ENCODE data around the gene PHF12.

Gene PHF12
- 88.1 to 107 reads per million in 2 donors for total RNA-seq

- peak; percentile 97 for DNase-seq
These were observed at the start of gene PHF12 for GRCh38 chr17:28951428-28951990. TSS of gene PHF12 (minus strand) at chr17:28951518. CDS start at chr17:28950960, 558 bp downstream.

- no peak for DNase-seq
These were observed 49.7 kb upstream of the PHF12 start for GRCh38 chr17:29000973-29001372.

DNA sequence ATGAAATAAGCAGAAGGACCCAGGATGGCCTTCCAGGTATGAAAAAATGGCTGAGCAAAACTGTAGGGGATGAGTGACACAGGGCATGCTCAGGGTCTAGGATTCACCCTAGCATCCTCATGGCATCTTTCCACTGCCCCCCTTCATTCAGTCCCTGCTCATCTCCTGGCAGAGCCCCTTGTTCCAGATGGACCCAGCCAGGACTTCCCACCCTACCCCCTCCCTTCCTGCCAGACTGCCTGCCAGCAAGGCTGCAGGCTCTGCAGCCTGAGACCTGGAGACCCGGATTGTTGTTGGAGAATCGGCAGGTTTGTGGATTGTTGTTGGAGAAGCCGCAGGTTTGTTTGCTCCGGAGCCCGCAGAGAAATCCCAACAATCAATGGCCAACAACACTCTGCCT, 47.9 kb upstream of the PHF12 start:
- no peak for DNase-seq

DNA sequence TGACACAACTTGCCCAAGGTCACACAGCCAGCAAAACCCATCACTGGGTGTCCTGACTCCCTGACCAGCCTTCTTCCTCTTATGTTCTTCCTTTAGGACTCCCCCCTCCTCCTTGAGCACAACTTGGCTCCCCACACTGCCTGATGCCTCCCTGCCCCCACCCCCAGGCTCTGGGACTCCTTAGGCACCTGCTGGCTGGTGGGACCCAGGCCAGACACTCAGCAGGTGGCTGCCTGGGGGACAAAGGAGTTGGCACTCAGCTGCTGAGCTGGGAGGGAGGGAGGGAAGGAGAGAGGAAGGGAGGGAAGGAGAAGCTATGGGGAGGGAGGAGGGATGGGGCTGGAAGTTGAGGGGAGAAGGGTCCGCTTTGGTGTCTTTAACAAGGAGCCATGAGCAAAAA, 46.5 kb upstream of the PHF12 start:
- no peak for DNase-seq

- no peak for DNase-seq
These were observed 45.3 kb upstream of the PHF12 start for GRCh38 chr17:28996554-28997096.

DNA sequence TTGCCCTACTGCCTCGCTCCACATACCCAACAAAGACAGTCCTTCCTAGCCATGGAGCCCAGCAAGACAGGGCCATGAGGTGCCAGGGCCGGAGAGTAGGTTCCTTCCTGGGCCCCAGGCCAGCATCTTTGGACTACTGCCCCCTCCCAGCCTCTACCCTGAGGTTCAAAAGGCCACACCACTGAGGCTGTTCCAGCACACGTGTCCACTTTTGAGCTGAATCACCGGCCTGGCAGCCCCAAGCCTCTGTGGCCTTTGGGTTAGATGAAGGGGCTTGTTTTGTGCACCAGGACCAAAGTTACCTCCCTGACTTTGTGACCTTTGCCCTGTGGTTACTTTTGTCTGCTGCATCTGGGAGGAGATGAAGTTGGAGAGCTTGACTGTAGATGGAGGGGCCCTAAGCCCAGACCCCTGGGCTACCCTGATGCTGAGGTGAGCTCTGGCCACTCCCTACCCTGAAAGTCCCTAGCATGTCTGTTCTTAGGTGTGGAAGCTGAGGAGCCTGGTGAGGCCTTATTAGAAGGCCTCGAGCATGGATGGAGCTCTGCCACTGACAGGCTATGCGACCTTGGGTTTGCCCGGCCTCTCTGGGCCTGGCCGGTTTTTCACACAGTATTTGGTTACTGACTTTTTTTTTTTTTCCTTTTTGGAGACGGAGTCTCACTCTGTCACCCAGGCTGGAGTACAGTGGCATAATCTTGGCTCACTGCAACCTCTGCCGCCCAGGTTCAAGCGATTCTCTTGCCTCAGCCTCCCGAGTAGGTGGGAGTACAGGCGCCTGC, 42.5 kb upstream of the PHF12 start:
- DNase-seq, result no peak

- no peak for DNase-seq
These were observed 41.6 kb upstream of the PHF12 start for GRCh38 chr17:28992625-28993600.

DNA sequence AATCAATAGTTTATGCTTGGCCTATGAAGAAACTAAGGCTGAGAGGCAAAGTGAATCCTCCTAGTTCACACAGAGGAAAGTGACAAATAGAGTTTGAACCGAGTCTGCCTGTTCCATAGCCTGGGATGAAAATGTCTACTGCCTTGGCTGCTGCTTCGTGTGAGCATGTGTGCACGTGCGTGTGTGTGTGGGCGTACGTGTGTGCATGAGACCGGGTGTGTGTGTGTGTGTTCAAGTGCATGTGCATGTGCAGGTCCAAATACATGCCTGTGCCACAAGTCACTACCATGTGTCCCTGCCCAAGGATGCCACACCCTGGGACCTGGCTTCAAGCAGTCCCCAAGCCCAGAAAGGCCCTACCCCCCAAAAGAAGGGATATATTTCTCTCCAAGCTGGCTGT, 40.9 kb upstream of the PHF12 start:
- no peak for DNase-seq

DNA sequence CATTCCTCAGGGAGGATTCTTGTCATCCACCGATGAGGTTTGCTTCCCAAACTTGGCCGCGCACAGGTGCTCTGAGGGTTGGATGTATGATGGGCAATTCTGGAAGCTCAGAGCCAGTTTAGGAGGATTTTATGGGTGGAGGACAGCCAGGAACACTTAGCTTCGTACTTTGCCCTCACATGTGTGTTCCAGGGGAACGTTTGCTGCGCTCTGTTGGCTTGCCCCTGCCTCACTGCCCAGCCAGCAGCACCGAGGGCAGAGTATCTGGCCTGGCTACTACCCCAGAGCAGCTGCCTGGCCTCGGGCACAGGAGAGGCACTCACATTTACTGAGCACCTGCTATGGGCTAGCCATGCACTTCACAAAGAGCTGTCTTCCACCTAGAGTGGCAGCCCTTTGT, 40.5 kb upstream of the PHF12 start:
- DNase-seq, result no peak

GRCh38 chr17:28989028-28989427, 37.7 kb upstream of the PHF12 start:
- DNase-seq, result no peak

GRCh38 chr17:28988475-28988874, 37.2 kb upstream of the PHF12 start:
- no peak for DNase-seq

DNA sequence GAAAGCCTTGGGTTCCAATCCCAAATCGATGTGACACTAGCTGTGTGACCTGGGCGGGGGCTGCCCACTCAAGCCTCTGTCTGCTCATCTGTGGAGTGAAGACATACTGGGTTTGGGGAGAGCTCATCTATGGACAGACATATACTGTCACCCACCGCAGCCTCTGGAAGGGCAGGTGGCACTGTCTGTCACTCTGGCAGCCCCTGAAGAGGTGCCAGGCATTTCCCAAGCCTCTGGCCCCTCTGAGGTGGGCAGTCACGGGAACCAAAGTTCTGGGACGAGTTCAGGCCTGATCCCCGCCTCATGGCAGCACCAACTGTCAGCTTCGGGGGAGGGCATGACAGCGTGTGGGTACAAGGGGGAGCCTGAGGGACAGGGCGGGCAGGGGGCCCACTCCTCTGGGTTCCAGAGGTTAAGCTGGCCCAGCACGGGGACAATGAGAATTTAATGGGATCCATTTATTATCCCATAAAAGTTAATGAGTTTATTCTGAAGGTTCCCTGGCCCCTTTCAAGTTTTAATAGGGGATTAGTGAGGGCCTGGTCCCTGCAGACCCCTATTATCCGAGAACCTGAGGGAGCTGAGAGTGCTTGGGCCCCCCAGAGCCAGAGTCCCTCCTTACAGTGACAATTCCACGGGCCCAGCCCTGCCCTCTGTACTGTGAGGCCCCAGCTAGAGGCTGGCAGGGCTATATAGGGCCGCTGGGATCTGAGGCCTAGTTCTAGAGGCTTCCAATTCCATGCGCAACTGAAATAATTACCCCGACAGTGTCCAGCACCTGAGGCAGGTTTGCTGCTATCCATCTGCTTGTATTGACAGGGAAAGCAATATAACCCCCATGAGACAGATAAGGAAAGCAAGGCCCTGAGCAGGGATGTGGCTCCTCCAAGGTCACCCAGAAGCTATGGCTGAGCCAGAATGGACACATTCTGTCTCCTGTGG, 35.7 kb upstream of the PHF12 start:
- no peak for DNase-seq

- DNase-seq, result no peak
These were observed 34.8 kb upstream of the PHF12 start for GRCh38 chr17:28985950-28986713.

DNA sequence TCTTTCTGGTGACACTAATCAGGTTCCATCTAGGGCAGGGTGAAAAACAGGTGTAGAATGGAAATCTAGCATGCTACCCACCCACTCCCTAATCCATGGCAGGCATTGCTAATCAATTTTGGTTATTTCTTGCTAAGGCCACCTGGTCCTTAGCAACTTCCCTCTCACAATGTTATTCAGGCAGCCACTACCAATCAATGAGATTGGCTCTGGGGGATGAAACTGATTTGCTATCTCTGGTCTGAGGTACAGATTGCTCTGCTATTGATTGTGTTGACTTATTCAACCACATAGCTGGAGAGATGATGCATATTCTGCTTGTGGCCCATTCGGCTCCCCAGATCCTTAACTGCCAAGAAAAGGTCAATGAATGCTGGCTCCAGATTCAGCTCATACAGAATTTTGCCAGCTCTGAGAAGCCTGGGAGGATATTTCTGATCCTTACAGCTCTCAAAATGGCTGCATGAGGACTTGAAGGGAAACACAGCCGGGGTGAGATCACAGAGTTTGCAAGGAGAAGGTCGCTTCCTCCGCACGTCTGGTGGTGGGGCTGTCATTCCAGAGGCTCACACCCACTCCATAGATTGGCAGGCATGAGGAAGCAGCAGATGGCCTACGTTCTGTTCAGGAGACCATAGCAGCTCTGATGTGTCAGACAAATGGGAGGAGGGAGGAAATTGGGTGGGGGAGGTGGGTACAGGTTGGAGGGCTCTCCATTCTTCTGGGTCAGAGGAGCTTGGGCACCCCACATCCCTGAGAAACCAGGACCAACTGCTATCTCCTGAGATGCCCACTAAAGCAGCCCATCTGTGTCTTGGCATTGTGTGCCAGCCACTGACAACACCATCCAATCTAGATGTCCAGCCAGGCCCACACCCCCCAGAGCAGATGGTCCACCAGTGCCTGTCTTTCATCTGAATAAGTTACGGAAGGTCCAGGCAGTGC, 32.2 kb upstream of the PHF12 start:
- no peak for DNase-seq

DNA sequence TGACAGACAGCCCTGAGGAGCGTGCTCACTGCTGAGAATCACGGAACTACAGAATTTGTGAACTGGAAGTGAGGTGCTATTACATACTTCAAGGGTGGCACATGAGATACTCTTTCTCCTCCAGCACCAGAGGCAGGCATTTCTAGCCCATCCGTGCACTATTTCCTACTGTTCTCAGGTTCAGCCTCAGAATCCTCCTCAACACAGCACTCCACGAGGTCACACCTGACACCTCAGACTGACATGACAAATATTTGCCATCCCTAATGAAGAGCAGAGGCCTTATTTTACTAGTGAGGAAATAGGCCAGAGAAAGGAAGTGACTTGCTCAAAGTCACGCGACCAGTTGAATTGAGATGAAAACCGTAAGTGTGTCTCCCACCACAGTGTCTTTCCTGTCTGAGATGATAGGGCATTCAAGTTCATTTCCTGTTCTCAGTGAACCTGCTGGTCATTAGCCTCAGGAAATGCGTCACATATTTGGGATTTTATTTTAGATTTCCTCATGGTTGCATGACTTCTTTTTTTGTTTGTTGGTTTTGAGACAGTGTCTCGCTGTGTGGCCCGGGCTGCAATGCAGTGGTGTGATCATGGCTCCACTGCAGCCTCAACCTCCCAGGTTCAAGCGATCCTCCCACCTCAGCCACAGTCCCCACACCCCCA, 30.9 kb upstream of the PHF12 start:
- DNase-seq, result peak; percentile 26

DNA sequence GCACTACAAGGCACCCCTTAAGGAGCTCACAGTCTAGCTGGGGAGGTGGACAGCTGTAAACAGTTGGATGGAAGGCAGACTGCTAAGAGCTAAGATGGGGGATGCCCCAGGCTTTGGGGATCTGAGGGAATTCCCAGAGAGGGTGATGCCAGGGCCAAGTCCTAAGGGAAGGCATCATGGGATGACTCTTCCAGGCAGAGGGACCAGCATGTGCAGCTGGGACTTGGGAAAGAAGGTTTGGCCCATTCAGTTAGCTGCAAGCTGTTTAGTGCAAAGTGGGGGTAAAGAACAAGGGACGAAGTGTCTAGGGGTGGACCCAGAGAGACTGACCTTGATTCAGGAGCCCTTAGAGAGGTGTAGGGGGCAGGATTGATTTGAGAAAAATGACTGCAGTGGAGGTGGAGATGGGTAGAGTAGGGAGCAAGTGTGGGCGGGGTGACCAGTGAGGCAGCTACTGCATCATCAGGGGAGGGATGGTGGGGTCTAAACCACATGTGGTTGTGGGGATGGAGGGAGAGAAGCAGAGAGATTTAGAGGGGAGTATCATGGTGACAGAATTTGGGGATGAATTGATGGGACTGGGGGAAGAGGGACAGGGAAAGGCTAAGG, 27.1 kb upstream of the PHF12 start:
- DNase-seq, result no peak

DNA sequence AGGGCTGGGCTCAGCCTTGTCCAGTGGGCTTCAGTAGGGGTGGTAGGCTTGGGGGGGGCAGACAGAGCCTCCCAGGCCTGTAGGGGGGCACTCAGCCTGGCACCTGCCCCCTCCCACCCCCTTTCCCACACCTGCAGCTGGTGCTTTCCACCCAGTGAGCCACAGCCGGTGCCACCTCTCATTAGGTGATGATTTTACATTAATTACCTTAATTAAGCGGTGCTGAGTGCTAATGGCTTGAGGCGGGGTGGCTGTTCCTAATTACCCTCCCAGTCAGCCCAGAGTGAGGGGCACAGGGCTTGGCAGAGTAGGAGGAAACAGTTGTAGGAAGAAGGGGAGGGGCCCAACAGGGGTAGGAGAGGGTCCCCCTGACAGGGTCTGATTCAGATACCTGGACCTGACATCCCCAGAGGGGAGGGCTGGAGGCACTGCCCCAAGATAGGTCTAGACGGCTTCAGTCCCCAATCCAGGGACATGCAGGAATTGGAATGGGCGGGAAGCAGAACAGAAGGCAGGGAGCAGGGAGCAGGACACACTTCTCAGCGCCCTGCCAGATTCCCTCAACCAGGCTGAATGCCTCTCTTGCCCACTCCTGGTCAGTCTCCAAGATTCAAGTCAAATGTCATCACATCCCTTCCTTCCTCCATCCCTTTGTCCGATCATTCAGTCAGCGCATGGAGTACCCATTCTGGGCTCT, 26.5 kb upstream of the PHF12 start:
- no peak for DNase-seq

DNA sequence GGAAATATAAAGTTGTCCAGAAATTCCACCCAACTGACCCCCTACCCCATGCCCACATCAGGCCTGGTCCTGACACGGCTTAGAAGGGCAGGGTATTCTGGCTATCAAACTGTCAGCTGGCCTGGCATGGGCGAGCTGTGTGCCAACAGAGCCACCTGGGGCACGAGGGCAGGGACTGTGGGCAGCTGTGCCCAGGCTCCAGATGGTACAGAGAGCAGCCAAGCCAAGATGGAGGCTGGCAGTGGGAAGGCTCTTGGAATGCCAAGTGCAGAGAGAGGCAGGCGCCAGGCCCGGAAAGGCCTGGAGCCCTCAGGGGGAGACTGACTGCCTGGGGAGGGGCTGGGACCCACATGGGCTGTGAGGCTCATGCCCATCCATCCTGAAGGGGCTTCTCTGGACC, 24.3 kb upstream of the PHF12 start:
- no peak for DNase-seq
